Sigmoid colon (tissue), 4 donors: ENCODE data around the gene OR2T3.
"Not testable (repeated sequence)": the region's sequence is repeated elsewhere in the genome, so short reads cannot be mapped to it uniquely, and the experiment has no call there.

Experiments used
- CTCF ChIP-seq, 4 experiments: fragments of 450-650 bp in 3 of 4; fragments of 200-600 bp in 1 of 4; IDR thresholded peaks; one replicate each; pipeline ENCODE4 v1.5.1; 2016 to 2019; ENCODE audit warnings: antibody characterized with exemption in 4 of 4, mild to moderate bottlenecking in 3 of 4, moderate library complexity in 2 of 4
- EP300 ChIP-seq, 4 donors: sonication (generic); formaldehyde crosslinking; IDR thresholded peaks; one replicate each; pipeline ENCODE4 v1.6.1; 2017; ENCODE audit warnings: antibody characterized with exemption in 4 of 4
- POLR2A ChIP-seq, 2 donors: fragments of 450-650 bp; IDR thresholded peaks; one replicate each; pipeline ENCODE4 v1.6.1; 2016; ENCODE audit warnings: antibody characterized with exemption in 2 of 2, mild to moderate bottlenecking in 2 of 2, moderate library complexity in 2 of 2

GRCh38 chr1:248507773-248508172, 34.6 kb downstream of the OR2T3 start, which contains the start of gene OR2G6:
- TF ChIP-seq CTCF, POLR2A, EP300 (IDR thresholded peaks at IDR 0.05): not testable (repeated sequence)
